Hepatocyte (in vitro differentiated cells): Measurements from ENCODE around the gene ALOXE3. TPM values are rescaled to one million over a fixed set of nuclear protein-coding genes. Genes with fewer than 3 reads are reported as not detected.
"Not testable (repeated sequence)": the region's sequence is repeated elsewhere in the genome, so short reads cannot be mapped to it uniquely, and the experiment has no call there.

Source experiments
- DNase-seq: peaks from one replicate; pipeline ENCODE4 v3.0.0-alpha.2; 2016; ENCODE audit warnings: low spot score
- H2AFZ ChIP-seq: fragments of 200-600 bp; sonication (generic); 2 replicates; pipeline ENCODE4 v1.6.0; 2016; ENCODE audit warnings: antibody characterized with exemption, mild to moderate bottlenecking
- H3K27ac ChIP-seq: fragments of 200-600 bp; sonication (generic); 2 replicates; pipeline ENCODE4 v1.5.1; 2016; ENCODE audit warnings: mild to moderate bottlenecking
- H3K27me3 ChIP-seq: fragments of 200-600 bp; sonication (generic); 2 replicates; pipeline ENCODE4 v1.6.1; 2016
- H3K36me3 ChIP-seq: fragments of 200-600 bp; sonication (generic); replicated peaks from 2 replicates; pipeline ENCODE4 v1.5.1; 2016; ENCODE audit warnings: low read depth; ENCODE audit not compliant: insufficient read depth
- H3K4me1 ChIP-seq: fragments of 200-600 bp; sonication (generic); 2 replicates; pipeline ENCODE4 v1.5.1; 2016; ENCODE audit warnings: mild to moderate bottlenecking, moderate library complexity; ENCODE audit not compliant: insufficient read depth
- H3K4me2 ChIP-seq: fragments of 200-600 bp; sonication (generic); 2 replicates; pipeline ENCODE4 v1.6.0; 2016
- H3K4me3 ChIP-seq: fragments of 200-600 bp; sonication (generic); 2 replicates; pipeline ENCODE4 v1.5.1; 2016; ENCODE audit warnings: mild to moderate bottlenecking
- H3K79me2 ChIP-seq: fragments of 200-600 bp; sonication (generic); 2 replicates; pipeline ENCODE4 v1.6.0; 2017; ENCODE audit warnings: mild to moderate bottlenecking
- H3K9me2 ChIP-seq: fragments of 200-600 bp; sonication (generic); replicated peaks from 2 replicates; pipeline ENCODE4 v1.6.0; 2017; ENCODE audit warnings: mild to moderate bottlenecking; ENCODE audit not compliant: insufficient read depth
- H3K9me3 ChIP-seq: fragments of 200-600 bp; sonication (generic); 2 replicates; pipeline ENCODE4 v1.5.1; 2016; ENCODE audit warnings: low read depth, mild to moderate bottlenecking
- H4K20me1 ChIP-seq: fragments of 200-600 bp; sonication (generic); 2 replicates; pipeline ENCODE4 v1.6.0; 2016; ENCODE audit warnings: mild to moderate bottlenecking; ENCODE audit not compliant: insufficient read depth, poor library complexity, severe bottlenecking
- EZH2 ChIP-seq: fragments of 200-600 bp; sonication (generic); IDR thresholded peaks from 2 replicates; pipeline ENCODE4 v1.6.1; 2016; ENCODE audit warnings: antibody characterized with exemption, mild to moderate bottlenecking, borderline replicate concordance
- EZH2phosphoT487 ChIP-seq: fragments of 200-600 bp; sonication (generic); IDR thresholded peaks from one replicate; pipeline ENCODE4 v1.6.1; 2018; ENCODE audit warnings: antibody characterized with exemption, mild to moderate bottlenecking, low read depth, moderate library complexity; ENCODE audit not compliant: unreplicated experiment, severe bottlenecking
- WGBS: methylation state at CpG from one replicate; pipeline ENCODE4 v1.1.6; 2016; ENCODE audit warnings: low lambda C conversion rate; ENCODE audit errors: missing lambda C conversion rate; 5-methylcytosine and 5-hydroxymethylcytosine counted together
- polyA plus RNA-seq: library from polyadenylated mRNA; unstranded; fragments of >200 nt; fragmentation: Nextera tagmentation; extraction: Ambion mirVana; gene quantifications from 2 replicates; pipeline ENCODE4 v1.2.1, GENCODE V29; 2016
- total RNA-seq: library from RNA; depleted of rRNA; stranded (reverse); fragments of >200 nt; gene quantifications from 2 replicates; pipeline ENCODE4 v1.2.3, GENCODE V29; 2014
- TF ChIP-seq, protein P1 (sequence below): fragments of 200-600 bp; sonication (generic); IDR thresholded peaks from 2 replicates; pipeline ENCODE4 v1.5.1; 2016; ENCODE audit warnings: antibody characterized with exemption, mild to moderate bottlenecking; ENCODE audit not compliant: poor library complexity

The ALOXE3 gene
- total and polyA plus RNA-seq, 2 experiments from 2014 or later, result 0.77 to 1.5 TPM

DNA sequence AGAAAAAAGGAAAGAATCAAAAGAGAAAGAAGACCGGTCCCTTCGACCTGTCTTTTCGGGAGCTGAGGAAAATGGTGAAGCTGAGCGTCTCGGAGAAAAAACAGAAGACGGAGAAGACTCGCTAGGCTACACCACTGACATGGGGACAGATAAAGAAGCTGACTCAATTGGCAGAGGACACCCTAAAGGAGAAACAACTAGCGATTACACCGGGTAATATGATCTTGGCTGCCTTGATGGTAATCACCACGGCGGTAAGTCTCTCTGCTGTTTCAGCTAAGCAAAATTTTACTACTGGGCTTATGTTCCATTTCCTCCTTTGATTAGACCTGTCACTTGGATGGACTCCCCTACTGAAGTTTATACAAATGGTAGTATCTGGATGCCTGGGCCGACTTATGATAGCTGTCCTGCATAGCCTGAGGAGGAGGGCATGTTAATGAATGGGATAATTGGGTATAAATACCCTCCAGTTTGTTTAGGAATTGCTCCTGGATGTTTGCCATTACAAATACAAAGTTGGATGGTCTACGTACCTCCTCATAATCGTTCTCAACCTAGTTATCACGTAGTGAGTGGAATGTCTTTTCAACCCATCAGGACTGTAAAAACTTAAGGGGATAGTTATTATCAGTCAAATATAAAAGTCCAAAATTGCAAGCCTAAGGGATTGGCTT, 55.4 kb downstream of the ALOXE3 start:
- TF ChIP-seq EZH2, result peak; percentile 8
- TF ChIP-seq, protein P1, sequence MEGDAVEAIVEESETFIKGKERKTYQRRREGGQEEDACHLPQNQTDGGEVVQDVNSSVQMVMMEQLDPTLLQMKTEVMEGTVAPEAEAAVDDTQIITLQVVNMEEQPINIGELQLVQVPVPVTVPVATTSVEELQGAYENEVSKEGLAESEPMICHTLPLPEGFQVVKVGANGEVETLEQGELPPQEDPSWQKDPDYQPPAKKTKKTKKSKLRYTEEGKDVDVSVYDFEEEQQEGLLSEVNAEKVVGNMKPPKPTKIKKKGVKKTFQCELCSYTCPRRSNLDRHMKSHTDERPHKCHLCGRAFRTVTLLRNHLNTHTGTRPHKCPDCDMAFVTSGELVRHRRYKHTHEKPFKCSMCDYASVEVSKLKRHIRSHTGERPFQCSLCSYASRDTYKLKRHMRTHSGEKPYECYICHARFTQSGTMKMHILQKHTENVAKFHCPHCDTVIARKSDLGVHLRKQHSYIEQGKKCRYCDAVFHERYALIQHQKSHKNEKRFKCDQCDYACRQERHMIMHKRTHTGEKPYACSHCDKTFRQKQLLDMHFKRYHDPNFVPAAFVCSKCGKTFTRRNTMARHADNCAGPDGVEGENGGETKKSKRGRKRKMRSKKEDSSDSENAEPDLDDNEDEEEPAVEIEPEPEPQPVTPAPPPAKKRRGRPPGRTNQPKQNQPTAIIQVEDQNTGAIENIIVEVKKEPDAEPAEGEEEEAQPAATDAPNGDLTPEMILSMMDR, result no peak
- Histone ChIP-seq H3K27ac (peak overlapping the region; percentile 33), H3K9me2 (no peaks in the 10 kb centered on the region), H3K9me3 (no peaks in the 10 kb centered on the region), H3K79me2 (no peaks in the 10 kb centered on the region), H3K36me3 (no peaks in the 10 kb centered on the region), H4K20me1 (no peaks in the 10 kb centered on the region), H3K27me3 (peaks cover 25% of the 10 kb centered on the region), H3K4me2 (peak overlapping the region; percentile 73), H2AFZ (peak overlapping the region; percentile 32), H3K4me3 (peak overlapping the region; percentile 6), H3K4me1 (peaks cover 8% of the 10 kb centered on the region)
- WGBS, result 20% methylated on average over 15 of the region's 15 CpGs
- no peak for DNase-seq

DNA sequence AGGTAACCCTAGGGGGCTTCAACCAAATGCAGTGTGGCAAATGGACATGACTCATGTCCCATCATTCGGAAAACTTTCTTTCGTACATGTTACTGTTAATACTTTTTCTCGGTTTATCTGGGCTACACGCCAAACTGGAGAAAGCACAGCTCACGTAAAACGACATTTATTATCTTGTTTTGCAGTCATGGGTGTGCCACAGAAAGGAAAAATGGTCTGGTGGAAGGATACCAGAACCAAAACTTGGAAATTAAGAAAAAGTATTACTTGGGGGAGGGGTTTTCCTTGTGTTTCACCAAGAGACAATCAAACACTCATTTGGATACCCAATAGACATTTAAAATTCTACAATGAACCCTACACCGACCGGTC, 55.9 kb downstream of the ALOXE3 start:
- 15% methylated on average over 8 of the region's 8 CpGs for WGBS
- Histone ChIP-seq H3K27ac (peak overlapping the region; percentile 33), H2AFZ (peak overlapping the region; percentile 32), H3K9me3 (no peaks in the 10 kb centered on the region), H3K79me2 (no peaks in the 10 kb centered on the region), H3K36me3 (no peaks in the 10 kb centered on the region), H3K4me1 (peaks cover 10% of the 10 kb centered on the region), H3K27me3 (peaks cover 25% of the 10 kb centered on the region), H3K9me2 (no peaks in the 10 kb centered on the region), H3K4me2 (peak overlapping the region; percentile 73), H3K4me3 (no peak overlapping the region), H4K20me1 (no peaks in the 10 kb centered on the region)
- TF ChIP-seq EZH2, result peak; percentile 15
- TF ChIP-seq, protein P1, result no peak
- DNase-seq, result no peak

DNA sequence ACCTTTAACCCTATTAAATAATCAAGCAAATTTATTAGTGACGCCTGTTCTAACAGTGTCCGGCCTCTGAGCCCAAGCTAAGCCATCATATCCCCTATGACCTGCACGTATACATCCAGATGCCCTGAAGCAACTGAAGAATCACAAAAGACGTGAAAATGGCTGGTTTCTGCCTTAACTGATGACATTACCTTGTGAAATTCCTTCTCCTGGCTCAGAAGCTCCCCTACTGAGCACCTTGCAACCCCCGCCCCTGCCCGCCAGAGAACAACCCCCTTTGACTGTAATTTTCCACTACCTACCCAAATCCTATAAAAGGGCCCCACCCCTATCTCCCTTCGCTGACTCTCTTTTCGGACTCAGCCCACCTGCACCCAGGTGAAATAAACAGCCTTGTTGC, 56.5 kb downstream of the ALOXE3 start:
- not testable (repeated sequence) for H3K4me3 ChIP-seq, H3K79me2 ChIP-seq, DNase-seq, H3K9me2 ChIP-seq, H2AFZ ChIP-seq, H4K20me1 ChIP-seq, H3K36me3 ChIP-seq, H3K9me3 ChIP-seq, H3K27ac ChIP-seq
- WGBS, result 41% methylated on average over 8 of the region's 8 CpGs
- peaks cover 25% of the 10 kb centered on the region for H3K27me3 ChIP-seq
- H3K4me1 ChIP-seq, result peaks cover 15% of the 10 kb centered on the region
- peak overlapping the region; percentile 73 for H3K4me2 ChIP-seq

GRCh38 chr17:8060274-8060673, 58.0 kb downstream of the ALOXE3 start:
- Histone ChIP-seq H3K9me2 (no peaks in the 10 kb centered on the region), H3K4me2 (peak overlapping the region; percentile 69), H2AFZ (no peak overlapping the region), H3K27me3 (peaks cover 25% of the 10 kb centered on the region), H4K20me1 (no peaks in the 10 kb centered on the region), H3K27ac (no peak overlapping the region), H3K4me3 (no peak overlapping the region), H3K4me1 (peaks cover 29% of the 10 kb centered on the region), H3K36me3 (no peaks in the 10 kb centered on the region), H3K79me2 (no peaks in the 10 kb centered on the region), H3K9me3 (no peaks in the 10 kb centered on the region)
- WGBS, result 9% methylated on average over 10 of the region's 10 CpGs
- TF ChIP-seq, protein P1, result peak; percentile 73
- no peak for TF ChIP-seq EZH2phosphoT487
- no peak for TF ChIP-seq EZH2
- DNase-seq, result peak; percentile 87
